GM12864 (cell line): ENCODE data around the gene SEL1L.

Source experiments
- DNase-seq: peaks from one replicate; pipeline ENCODE4 v3.0.0-alpha.2; 2011; ENCODE audit warnings: low read depth
- H3K4me3 ChIP-seq: 2 replicates; pipeline ENCODE4 v1.5.1; 2011; ENCODE audit warnings: mild to moderate bottlenecking, low read depth, low read length, control low read depth
- TF ChIP-seq, protein P1 (sequence below): IDR thresholded peaks from 2 replicates; pipeline ENCODE4 v1.5.1; 2011; ENCODE audit warnings: low read depth, mild to moderate bottlenecking, moderate library complexity, low read length, control low read depth, inconsistent platforms; ENCODE audit errors: missing control alignments

Gene SEL1L

GRCh38 chr14:81533536-81534343 lies at the start of gene SEL1L:
SEL1L (minus strand) TSS chr14:81533853; CDS start chr14:81533744, 109 bp downstream.
- TF ChIP-seq, protein P1, sequence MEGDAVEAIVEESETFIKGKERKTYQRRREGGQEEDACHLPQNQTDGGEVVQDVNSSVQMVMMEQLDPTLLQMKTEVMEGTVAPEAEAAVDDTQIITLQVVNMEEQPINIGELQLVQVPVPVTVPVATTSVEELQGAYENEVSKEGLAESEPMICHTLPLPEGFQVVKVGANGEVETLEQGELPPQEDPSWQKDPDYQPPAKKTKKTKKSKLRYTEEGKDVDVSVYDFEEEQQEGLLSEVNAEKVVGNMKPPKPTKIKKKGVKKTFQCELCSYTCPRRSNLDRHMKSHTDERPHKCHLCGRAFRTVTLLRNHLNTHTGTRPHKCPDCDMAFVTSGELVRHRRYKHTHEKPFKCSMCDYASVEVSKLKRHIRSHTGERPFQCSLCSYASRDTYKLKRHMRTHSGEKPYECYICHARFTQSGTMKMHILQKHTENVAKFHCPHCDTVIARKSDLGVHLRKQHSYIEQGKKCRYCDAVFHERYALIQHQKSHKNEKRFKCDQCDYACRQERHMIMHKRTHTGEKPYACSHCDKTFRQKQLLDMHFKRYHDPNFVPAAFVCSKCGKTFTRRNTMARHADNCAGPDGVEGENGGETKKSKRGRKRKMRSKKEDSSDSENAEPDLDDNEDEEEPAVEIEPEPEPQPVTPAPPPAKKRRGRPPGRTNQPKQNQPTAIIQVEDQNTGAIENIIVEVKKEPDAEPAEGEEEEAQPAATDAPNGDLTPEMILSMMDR, result no peak
- DNase-seq, result peak; percentile 99
- H3K4me3 ChIP-seq, result peak within 1 kb of the TSS; percentile 89

DNA sequence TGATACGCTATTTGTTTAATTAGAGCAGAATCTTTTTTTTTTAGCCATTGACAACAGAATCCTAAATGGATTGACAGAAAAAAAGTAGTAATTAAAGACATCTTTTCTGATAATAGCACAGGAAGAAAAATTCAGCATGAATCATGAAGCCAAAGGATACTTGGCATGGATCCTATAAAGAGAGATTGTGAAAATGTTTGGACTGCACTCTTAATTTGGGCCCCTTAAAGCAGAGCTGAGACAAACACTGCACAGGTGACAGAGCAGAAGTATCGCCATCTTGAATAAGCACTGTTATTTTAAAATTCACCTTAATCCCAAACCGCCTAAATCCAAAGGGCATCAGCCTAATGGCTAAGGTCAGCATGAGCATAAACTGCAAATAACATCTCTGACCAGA lies 48.8 kb upstream of the SEL1L start:
- DNase-seq, result no peak
- TF ChIP-seq, protein P1, result no peak
- H3K4me3 ChIP-seq, result no peak overlapping the region

- DNase-seq, result no peak
- H3K4me3 ChIP-seq, result no peak overlapping the region
- TF ChIP-seq, protein P1, result no peak
Measured at GRCh38 chr14:81579115-81579514, 45.5 kb upstream of the SEL1L start.

DNA sequence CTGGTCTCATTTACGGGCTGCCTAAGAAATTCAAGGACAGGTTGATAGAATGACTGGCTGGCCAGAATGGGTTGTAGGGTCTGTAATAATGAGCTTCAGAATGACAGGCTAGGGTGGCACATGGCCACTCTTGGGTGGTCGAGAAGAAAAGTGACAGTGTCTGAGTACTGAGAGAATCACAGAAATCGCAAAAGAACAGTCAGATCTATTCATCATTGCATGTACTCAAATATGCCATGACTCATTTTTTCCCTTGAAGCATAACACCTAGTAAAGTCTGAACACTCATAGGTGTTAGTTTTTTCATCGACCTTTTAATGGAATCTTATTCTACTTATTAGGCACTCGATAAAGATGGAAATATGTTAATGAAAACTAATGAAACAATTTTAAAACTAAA lies 37.8 kb upstream of the SEL1L start:
- TF ChIP-seq, protein P1, result no peak
- no peak for DNase-seq

DNA sequence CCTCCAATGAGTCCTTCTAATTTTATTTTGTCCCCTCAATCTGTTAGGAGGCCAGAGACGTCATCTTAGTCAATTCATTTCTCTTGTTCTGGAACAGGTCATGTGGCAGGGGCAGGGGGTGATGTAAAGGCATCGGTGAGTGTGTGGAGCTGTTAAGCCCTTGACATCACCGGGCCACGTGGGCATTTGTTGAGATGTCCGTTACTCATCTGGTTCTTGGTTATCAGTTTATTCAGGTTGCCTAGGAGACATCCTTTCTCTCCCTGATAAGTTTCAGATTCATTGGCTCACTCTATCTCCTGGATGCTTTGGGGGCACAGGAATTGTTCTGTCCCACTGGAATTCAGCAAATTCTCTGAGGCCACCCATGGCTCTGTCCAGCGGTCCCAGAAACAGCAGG lies 33.6 kb upstream of the SEL1L start:
- TF ChIP-seq, protein P1, result no peak
- DNase-seq, result no peak
- no peak overlapping the region for H3K4me3 ChIP-seq

More for the DNA sequence above, 37.8 kb upstream of the SEL1L start:
- no peak overlapping the region for H3K4me3 ChIP-seq

- TF ChIP-seq, protein P1, result peak; percentile 52
- H3K4me3 ChIP-seq, result no peak overlapping the region
- no peak for DNase-seq
Measured at GRCh38 chr14:81565441-81566290, 32.0 kb upstream of the SEL1L start.
